ENCODE data around the gene MTRF1. TPM values are rescaled to one million over a fixed set of nuclear protein-coding genes. Genes with fewer than 3 reads are reported as not detected.

Gene MTRF1
- total and polyA plus RNA-seq, 2 of the 8 experiments (the other 6 are each of a cell fraction or from before 2014, with no cell fraction given), result 8.0 to 19.2 TPM

DNA sequence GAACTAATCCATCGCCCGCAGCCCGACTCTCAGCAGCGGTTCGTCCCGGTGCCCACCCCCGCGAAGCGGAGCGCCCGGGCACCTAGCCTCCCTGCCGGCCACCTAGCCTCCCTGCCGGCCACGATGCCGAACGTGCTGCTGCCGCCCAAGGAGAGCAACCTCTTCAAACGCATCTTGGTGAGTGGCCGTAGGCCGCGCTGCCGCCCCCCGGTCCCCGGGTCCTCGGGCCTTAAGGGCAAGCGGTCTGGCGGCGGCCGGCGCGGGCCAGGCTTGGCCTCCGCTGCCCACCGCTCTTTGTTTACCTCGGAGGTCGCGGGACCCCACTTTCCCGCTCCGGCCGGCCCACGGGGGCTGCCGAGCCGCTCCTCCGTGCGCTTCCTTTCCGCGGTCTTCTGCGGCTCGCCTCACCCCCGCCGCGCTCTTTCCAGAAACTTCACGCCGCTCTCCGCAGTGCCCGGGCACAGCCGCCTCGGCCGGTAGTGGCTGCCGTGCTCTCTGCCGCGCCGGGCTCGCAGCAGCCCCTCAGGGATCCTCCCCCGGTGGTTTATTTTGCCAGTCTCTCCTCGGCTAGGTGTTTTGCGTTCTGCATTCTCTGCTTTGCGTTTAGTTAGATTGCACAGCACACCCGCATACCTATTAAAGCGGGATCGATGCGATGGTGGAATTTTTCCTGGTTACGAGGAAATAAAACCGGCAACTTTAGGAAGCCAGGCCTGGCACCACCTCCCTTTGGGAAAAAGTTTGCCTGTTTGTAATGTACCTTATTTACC lies 48.2 kb upstream of the MTRF1 start:
- Histone ChIP-seq H3K4me3 (ENCODE audit: extremely low read depth in 1 of 4, insufficient read depth in 2 of 4, low read depth in 3 of 4, low read length in 4 of 4) (peak overlapping the region; percentile 86 to 98 (median 92)), H3K23me2 (ENCODE audit: low read depth, low read length) (peaks cover 4% of the 10 kb centered on the region; the same call in 1 of the 2 replicates)
- POLR2A ChIA-PET (ENCODE audit: partially characterized antibody), result interaction anchor here (0.5 to 1.2 kb wide), 3 partner anchors 18 to 233 kb away, joined by 3 to 4 read pairs (median 3); no protein-coding TSS in a partner anchor
- TF ChIP-seq TCF12 (IDR thresholded peaks at IDR 0.05; ENCODE audit: low read depth, low read length) (no peak), JUN (IDR thresholded peaks at IDR 0.05; ENCODE audit: low read depth, low read length) (no peak), POLR2AphosphoS5 (IDR thresholded peaks at IDR 0.05; ENCODE audit: low read depth, low read length) (peak; percentile 40; the same call in 1 of the 2 replicates), POLR2A (IDR thresholded peaks at IDR 0.05; ENCODE audit: control extremely low read depth in 1 of 2, low read depth in 2 of 2, low read length in 2 of 2) (peak; percentile 21 to 67; a peak in 2 of 3 replicates), TBP (IDR thresholded peaks at IDR 0.05; ENCODE audit: low read depth, low read length) (no peak), CBX8 (IDR thresholded peaks at IDR 0.05; ENCODE audit: borderline replicate concordance, low read depth, low read length) (no peak), PHF8 (conservative IDR thresholded peaks at IDR 0.05; ENCODE audit: low read depth, low read length) (peak; percentile 84; the same call in 1 of the 2 replicates), ASH2L (IDR thresholded peaks at IDR 0.05; ENCODE audit: low read length) (peak; percentile 32), GTF2F1 (IDR thresholded peaks at IDR 0.05; ENCODE audit: borderline replicate concordance, low read depth, low read length) (no peak)
- TF ChIP-seq, protein P1, sequence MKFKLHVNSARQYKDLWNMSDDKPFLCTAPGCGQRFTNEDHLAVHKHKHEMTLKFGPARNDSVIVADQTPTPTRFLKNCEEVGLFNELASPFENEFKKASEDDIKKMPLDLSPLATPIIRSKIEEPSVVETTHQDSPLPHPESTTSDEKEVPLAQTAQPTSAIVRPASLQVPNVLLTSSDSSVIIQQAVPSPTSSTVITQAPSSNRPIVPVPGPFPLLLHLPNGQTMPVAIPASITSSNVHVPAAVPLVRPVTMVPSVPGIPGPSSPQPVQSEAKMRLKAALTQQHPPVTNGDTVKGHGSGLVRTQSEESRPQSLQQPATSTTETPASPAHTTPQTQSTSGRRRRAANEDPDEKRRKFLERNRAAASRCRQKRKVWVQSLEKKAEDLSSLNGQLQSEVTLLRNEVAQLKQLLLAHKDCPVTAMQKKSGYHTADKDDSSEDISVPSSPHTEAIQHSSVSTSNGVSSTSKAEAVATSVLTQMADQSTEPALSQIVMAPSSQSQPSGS (IDR thresholded peaks at IDR 0.05; ENCODE audit: low read length), result no peak

More for the DNA sequence above, 48.2 kb upstream of the MTRF1 start:
- peak overlapping the region; percentile 93 for H3K27ac ChIP-seq (ENCODE audit: low read depth, low read length)
- H3K4me1 ChIP-seq (replicated peaks in 1 of 4; ENCODE audit: control insufficient read depth in 3 of 4, insufficient read depth in 4 of 4, low read length in 3 of 4), result peaks cover 2 to 7% (median 4%) of the 10 kb centered on the region in 4 experiments; a peak in 5 of 7 replicates
- H2BK20ac ChIP-seq (ENCODE audit: low read length), result no peak overlapping the region
- H4K8ac ChIP-seq (ENCODE audit: extremely low read depth, insufficient read depth, low read length), result peak overlapping the region; percentile 99
- H3K27me3 ChIP-seq (replicated peaks in 1 of 4; ENCODE audit: control insufficient read depth in 3 of 4, extremely low read depth in 1 of 4, insufficient read depth in 3 of 4, low read length in 3 of 4), result no peaks in the 10 kb centered on the region
- no peak for FAIRE-seq
- H3K14ac ChIP-seq (ENCODE audit: insufficient read length), result peak overlapping the region; percentile 92
- WGBS, 2 experiments (ENCODE audit: extremely low coverage in 1 of 2, insufficient coverage in 1 of 2, insufficient read length in 1 of 2, insufficient replicate concordance in 2 of 2, low coverage in 1 of 2, low lambda C conversion rate in 2 of 2, missing lambda C conversion rate in 1 of 2), result 2% methylated on average over 62 of the region's 73 CpGs; no CpG with 5 or more reads in 1 of the 2 experiments
- H4K20me1 ChIP-seq (replicated peaks in 1 of 2; ENCODE audit: control insufficient read depth in 1 of 2, insufficient read depth in 2 of 2, low read length in 2 of 2), result peaks cover 17 to 25% of the 10 kb centered on the region in 2 experiments
- peak overlapping the region; percentile 91; the same call in 1 of the 2 replicates for H2BK5ac ChIP-seq (ENCODE audit: low read depth, low read length)
- peak overlapping the region; percentile 86 for H3K18ac ChIP-seq (ENCODE audit: extremely low read depth, low read length)
- H2BK15ac ChIP-seq (ENCODE audit: low read length), result no peak overlapping the region
- no peak overlapping the region; the same call in 1 of the 2 replicates for H2AFZ ChIP-seq (ENCODE audit: low read length)
- peak overlapping the region; percentile 95 to 97 (median 96) for H3K9ac ChIP-seq (replicated peaks in 1 of 4; ENCODE audit: extremely low read depth in 1 of 4, low read depth in 3 of 4, low read length in 3 of 4)
- H3K56ac ChIP-seq (replicated peaks; ENCODE audit: insufficient read length, low read depth, low read length), result peak overlapping the region; percentile 86
- H4K91ac ChIP-seq (replicated peaks; ENCODE audit: insufficient read length, low read length), result peak overlapping the region; percentile 95
- peak overlapping the region; percentile 98 for H3K4ac ChIP-seq (replicated peaks; ENCODE audit: insufficient read length, low read depth, low read length)
- no peaks in the 10 kb centered on the region for H3K9me3 ChIP-seq (ENCODE audit: insufficient read depth in 2 of 2, low read depth in 1 of 2, low read length in 1 of 2)
- H3K79me2 ChIP-seq (ENCODE audit: control insufficient read depth in 1 of 2, insufficient read depth in 2 of 2, low read length in 2 of 2), result peaks cover 33 to 55% of the 10 kb centered on the region in 2 experiments
- no peak for DNase-seq (ENCODE audit: low read depth in 1 of 2, low spot score in 2 of 2)
- H4K5ac ChIP-seq (ENCODE audit: insufficient read length, low read depth, low read length), result peak overlapping the region; percentile 95
- peaks cover 0 to 1% (median 0%) of the 10 kb centered on the region in 4 experiments; a peak in 1 of 8 replicates for H3K36me3 ChIP-seq (ENCODE audit: control insufficient read depth in 2 of 4, insufficient read depth in 4 of 4, low read length in 3 of 4)
- H2BK120ac ChIP-seq (replicated peaks; ENCODE audit: low read depth, low read length), result no peak overlapping the region
- no peak overlapping the region for H2AK5ac ChIP-seq (ENCODE audit: low read depth, low read length)
- no peak overlapping the region for H3K23ac ChIP-seq (ENCODE audit: insufficient read length)
- H3K4me2 ChIP-seq (ENCODE audit: insufficient read depth in 1 of 2, low read depth in 2 of 2, low read length in 2 of 2), result peak overlapping the region; percentile 61 to 78
- CTCF ChIA-PET (ENCODE audit: partially characterized antibody), result interaction anchor here (1.1 kb wide), 1 partner anchor 208 kb away, joined by 3 read pairs; no protein-coding TSS in a partner anchor
- H2BK12ac ChIP-seq (ENCODE audit: low read depth, low read length), result peak overlapping the region; percentile 63; the same call in 1 of the 2 replicates
- no peaks in the 10 kb centered on the region; the same call in 1 of the 2 replicates for H3K79me1 ChIP-seq (ENCODE audit: low read depth, low read length)

All from H1 (cell line).